GM21360 (cell line): ENCODE measurements around the gene SEMA3A.

Source experiments
- ATAC-seq: cut with Tn5 transposase; IDR thresholded peaks from one replicate; pipeline ENCODE4 v1.9.1; 2021; ENCODE audit warnings: mild to moderate bottlenecking, moderate library complexity; ENCODE audit not compliant: unreplicated experiment

The SEMA3A gene

GRCh38 chr7:83947260-83947659 is 247.3 kb downstream of the SEMA3A start:
- ATAC-seq: peak; percentile 76

GRCh38 chr7:83946801-83947200 is 247.8 kb downstream of the SEMA3A start:
- no peak for ATAC-seq

GRCh38 chr7:83941300-83941699 is 253.3 kb downstream of the SEMA3A start:
- ATAC-seq: no peak

- no peak for ATAC-seq
Measured at GRCh38 chr7:83937930-83938329, 256.7 kb downstream of the SEMA3A start.

GRCh38 chr7:83936056-83936708 is 258.4 kb downstream of the SEMA3A start:
- peak; percentile 90 for ATAC-seq

GRCh38 chr7:83934118-83934734 is 260.4 kb downstream of the SEMA3A start:
- ATAC-seq: no peak

GRCh38 chr7:83931968-83932367 is 262.6 kb downstream of the SEMA3A start:
- no peak for ATAC-seq

- ATAC-seq: no peak
Measured at GRCh38 chr7:83930262-83930661, 264.3 kb downstream of the SEMA3A start.

GRCh38 chr7:83925860-83926259 is 268.7 kb downstream of the SEMA3A start:
- ATAC-seq: peak; percentile 68

GRCh38 chr7:83921941-83922607 is 272.5 kb downstream of the SEMA3A start:
- no peak for ATAC-seq

GRCh38 chr7:83921271-83921940 is 273.2 kb downstream of the SEMA3A start:
- no peak for ATAC-seq

- no peak for ATAC-seq
Measured at GRCh38 chr7:83918142-83918541, 276.4 kb downstream of the SEMA3A start.

GRCh38 chr7:83913174-83913573 is 281.4 kb downstream of the SEMA3A start:
- no peak for ATAC-seq

- no peak for ATAC-seq
Measured at GRCh38 chr7:83908526-83908925, 286.1 kb downstream of the SEMA3A start.
